ENCODE results near the gene MBL2. TPM values are rescaled to one million over a fixed set of nuclear protein-coding genes. Genes with fewer than 3 reads are reported as not detected.

MBL2 gene
- total and polyA plus RNA-seq, 2 of the 8 experiments (the other 6 are each of a cell fraction or from before 2014, with no cell fraction given) = not detected

GRCh38 chr10:52762088-52762487 lies 10.5 kb downstream of the MBL2 start:
- no peak overlapping the region for H2BK5ac ChIP-seq (ENCODE audit: low read depth, low read length)
- no peak for FAIRE-seq
- H2BK15ac ChIP-seq (ENCODE audit: low read length) = no peak overlapping the region
- no peak overlapping the region for H3K56ac ChIP-seq (replicated peaks; ENCODE audit: insufficient read length, low read depth, low read length)
- TF ChIP-seq YY1 (IDR thresholded peaks at IDR 0.05; ENCODE audit: low read depth, low read length) = no peak
- TF ChIP-seq ASH2L (IDR thresholded peaks at IDR 0.05; ENCODE audit: low read length) = no peak
- TF ChIP-seq KDM1A (IDR thresholded peaks at IDR 0.05; ENCODE audit: borderline replicate concordance, low read length) = no peak
- no peak for TF ChIP-seq TAF7 (optimal IDR thresholded peaks at IDR 0.05; ENCODE audit: borderline replicate concordance, low read depth, low read length)
- no peak for TF ChIP-seq PHF8 (conservative IDR thresholded peaks at IDR 0.05; ENCODE audit: low read depth, low read length)
- no peak for TF ChIP-seq ZNF274 (IDR thresholded peaks at IDR 0.05; ENCODE audit: borderline replicate concordance, extremely low read depth, low read length)
- TF ChIP-seq EGR1 (IDR thresholded peaks at IDR 0.05; ENCODE audit: borderline replicate concordance, low read depth, low read length) = no peak
- TF ChIP-seq POLR2AphosphoS5 (IDR thresholded peaks at IDR 0.05; ENCODE audit: low read depth, low read length) = no peak
- no peak for TF ChIP-seq JUND (IDR thresholded peaks at IDR 0.05; ENCODE audit: low read length)
- no peak for TF ChIP-seq KDM4A (IDR thresholded peaks at IDR 0.05; ENCODE audit: low read depth, low read length, severe bottlenecking)
- no peak for TF ChIP-seq SIRT6 (IDR thresholded peaks at IDR 0.05; ENCODE audit: low read length)
- no peaks in the 10 kb centered on the region; the same call in 1 of the 2 replicates for H3K23me2 ChIP-seq (ENCODE audit: low read depth, low read length)
- H3K4me2 ChIP-seq (ENCODE audit: insufficient read depth in 1 of 2, low read depth in 2 of 2, low read length in 2 of 2) = no peak overlapping the region
- no peaks in the 10 kb centered on the region for H3K79me2 ChIP-seq (ENCODE audit: control insufficient read depth in 1 of 2, insufficient read depth in 2 of 2, low read length in 2 of 2)
- no peaks in the 10 kb centered on the region for H3K4me1 ChIP-seq (replicated peaks in 1 of 4; ENCODE audit: control insufficient read depth in 3 of 4, insufficient read depth in 4 of 4, low read length in 3 of 4)
- H3K36me3 ChIP-seq (ENCODE audit: control insufficient read depth in 2 of 4, insufficient read depth in 4 of 4, low read length in 3 of 4) = no peaks in the 10 kb centered on the region
- H3K14ac ChIP-seq (ENCODE audit: insufficient read length) = no peak overlapping the region
- H3K27ac ChIP-seq (ENCODE audit: low read depth, low read length) = no peak overlapping the region
- H3K23ac ChIP-seq (ENCODE audit: insufficient read length) = no peak overlapping the region
- H4K5ac ChIP-seq (ENCODE audit: insufficient read length, low read depth, low read length) = no peak overlapping the region
- no peak overlapping the region for H2BK12ac ChIP-seq (ENCODE audit: low read depth, low read length)
- H3K9ac ChIP-seq (replicated peaks in 1 of 4; ENCODE audit: extremely low read depth in 1 of 4, low read depth in 3 of 4, low read length in 3 of 4) = no peak overlapping the region
- H4K20me1 ChIP-seq (replicated peaks in 1 of 2; ENCODE audit: control insufficient read depth in 1 of 2, insufficient read depth in 2 of 2, low read length in 2 of 2) = no peaks in the 10 kb centered on the region
- no peak overlapping the region for H2BK20ac ChIP-seq (ENCODE audit: low read length)
- H3K4me3 ChIP-seq (ENCODE audit: extremely low read depth in 1 of 4, insufficient read depth in 2 of 4, low read depth in 3 of 4, low read length in 4 of 4) = no peak overlapping the region
- 89% methylated on average over 5 of the region's 5 CpGs; no CpG with 5 or more reads in 1 of the 2 experiments for WGBS, 2 experiments (ENCODE audit: extremely low coverage in 1 of 2, insufficient coverage in 1 of 2, insufficient read length in 1 of 2, insufficient replicate concordance in 2 of 2, low coverage in 1 of 2, low lambda C conversion rate in 2 of 2, missing lambda C conversion rate in 1 of 2)
- POLR2A ChIA-PET (ENCODE audit: partially characterized antibody) = interaction anchor here (1.4 kb wide), 1 partner anchor 15 kb away, joined by 3 read pairs; no protein-coding TSS in a partner anchor
- CTCF ChIA-PET (ENCODE audit: partially characterized antibody) = interaction anchor here (0.5 to 5.4 kb wide), 4 partner anchors 9 to 491 kb away, joined by 3 to 53 read pairs (median 4); no protein-coding TSS in a partner anchor
- H4K8ac ChIP-seq (ENCODE audit: extremely low read depth, insufficient read depth, low read length) = no peak overlapping the region
- H2AK5ac ChIP-seq (ENCODE audit: low read depth, low read length) = no peak overlapping the region
- no peak overlapping the region for H2BK120ac ChIP-seq (replicated peaks; ENCODE audit: low read depth, low read length)
- H3K18ac ChIP-seq (ENCODE audit: extremely low read depth, low read length) = no peak overlapping the region
- H3K27me3 ChIP-seq (replicated peaks in 1 of 4; ENCODE audit: control insufficient read depth in 3 of 4, extremely low read depth in 1 of 4, insufficient read depth in 3 of 4, low read length in 3 of 4) = peaks cover 0 to 1% (median 0%) of the 10 kb centered on the region in 4 experiments; a peak in 1 of 7 replicates
- H4K91ac ChIP-seq (replicated peaks; ENCODE audit: insufficient read length, low read length) = no peak overlapping the region
- no peak overlapping the region for H3K4ac ChIP-seq (replicated peaks; ENCODE audit: insufficient read length, low read depth, low read length)
- H2AFZ ChIP-seq (ENCODE audit: low read length) = 0 out of 2 replicates have a peak overlapping the region, but pooled peaks have one; percentile 37
- H3K9me3 ChIP-seq (ENCODE audit: insufficient read depth in 2 of 2, low read depth in 1 of 2, low read length in 1 of 2) = no peaks in the 10 kb centered on the region
- DNase-seq (ENCODE audit: low read depth in 1 of 2, low spot score in 2 of 2) = no peak
- no peaks in the 10 kb centered on the region for H3K79me1 ChIP-seq (ENCODE audit: low read depth, low read length)
